RWPE1 (cell line): ENCODE data around the gene CCDC183.
"Not testable (repeated sequence)": the region's sequence is repeated elsewhere in the genome, so short reads cannot be mapped to it uniquely, and the experiment has no call there.

ENCODE experiments used
- CTCF ChIA-PET: fragments of 350-600 bp; sonication (Branson Sonifier 250); formaldehyde crosslinking; extraction: SDS; loops from one replicate; lab custom pipeline; 2021; lab: Yijun Ruan, JAX
- POLR2A ChIA-PET: fragments of 400-600 bp; formaldehyde crosslinking; extraction: SDS; loops from one replicate; lab custom pipeline; 2020; ENCODE audit warnings: antibody characterized with exemption; ENCODE audit not compliant: low non-redundant PET; lab: Yijun Ruan, JAX
- DNase-seq: peaks from one replicate; pipeline ENCODE4 v3.0.0; 2012; ENCODE audit warnings: low spot score
- H3K27ac ChIP-seq: fragments of 450-650 bp; 2 replicates; pipeline ENCODE4 v1.5.1; 2017
- CTCF ChIP-seq: fragments of 450-650 bp; conservative IDR thresholded peaks from 2 replicates; pipeline ENCODE4 v1.5.1; 2017; ENCODE audit warnings: low read depth, mild to moderate bottlenecking

CCDC183 gene

GRCh38 chr9:136843801-136844740, 47.9 kb downstream of the CCDC183 start:
- DNase-seq, H3K27ac ChIP-seq, POLR2A ChIA-PET: not testable (repeated sequence)
- CTCF ChIA-PET = interaction anchor here (0.6 to 2.7 kb wide), 8 partner anchors 9 to 191 kb away, joined by 3 to 25 read pairs (median 3); partner anchors contain the start of gene EDF1
- peak; percentile 90 for TF ChIP-seq CTCF

GRCh38 chr9:136844761-136845464, 48.8 kb downstream of the CCDC183 start:
- no peak for DNase-seq
- ChIA-PET CTCF (interaction anchor here (0.6 to 1.2 kb wide), 3 partner anchors 21 to 190 kb away, joined by 3 to 5 read pairs (median 3); partner anchors contain the start of gene EDF1), POLR2A (no interaction called here)
- no peak for TF ChIP-seq CTCF
- no peak overlapping the region for H3K27ac ChIP-seq

- ChIA-PET POLR2A (no interaction called here), CTCF (interaction anchor here (0.6 to 1.1 kb wide), 2 partner anchors 189 to 639 kb away, joined by 3 to 5 read pairs; no protein-coding TSS in a partner anchor)
- DNase-seq = no peak
- H3K27ac ChIP-seq = peak overlapping the region; percentile 98; the same call in 1 of the 2 replicates
- TF ChIP-seq CTCF = no peak
Measured at GRCh38 chr9:136845465-136846260, 49.5 kb downstream of the CCDC183 start.

GRCh38 chr9:136846376-136847087, 50.4 kb downstream of the CCDC183 start:
- no peak for TF ChIP-seq CTCF
- H3K27ac ChIP-seq = peak overlapping the region; percentile 98
- POLR2A ChIA-PET = interaction anchor here (0.7 kb wide), 1 partner anchor 32 kb away, joined by 3 read pairs; no protein-coding TSS in a partner anchor
- CTCF ChIA-PET = interaction anchor here (2.0 kb wide), 1 partner anchor 189 kb away, joined by 9 read pairs; no protein-coding TSS in a partner anchor
- DNase-seq = no peak

GRCh38 chr9:136847088-136847825, 51.1 kb downstream of the CCDC183 start:
- no peak for TF ChIP-seq CTCF
- POLR2A ChIA-PET = interaction anchor here (0.6 to 0.7 kb wide), 2 partner anchors 31 to 50 kb away, joined by 3 to 4 read pairs; no protein-coding TSS in a partner anchor
- CTCF ChIA-PET = interaction anchor here (0.7 to 2.0 kb wide), 3 partner anchors 35 to 188 kb away, joined by 4 to 9 read pairs (median 5); no protein-coding TSS in a partner anchor
- H3K27ac ChIP-seq = peak overlapping the region; percentile 98
- DNase-seq = peak; percentile 89
